HL-60/S4 (cell line): ENCODE measurements around the gene KCNIP4.

Experiments
- in situ Hi-C: fragments of 300-500 bp; cut with MboI; formaldehyde crosslinking; loops from 2 replicates; pipeline ENCODE4 v1.14.3; 2022; ENCODE audit warnings: low sequenced_read_pairs

KCNIP4 gene

DNA sequence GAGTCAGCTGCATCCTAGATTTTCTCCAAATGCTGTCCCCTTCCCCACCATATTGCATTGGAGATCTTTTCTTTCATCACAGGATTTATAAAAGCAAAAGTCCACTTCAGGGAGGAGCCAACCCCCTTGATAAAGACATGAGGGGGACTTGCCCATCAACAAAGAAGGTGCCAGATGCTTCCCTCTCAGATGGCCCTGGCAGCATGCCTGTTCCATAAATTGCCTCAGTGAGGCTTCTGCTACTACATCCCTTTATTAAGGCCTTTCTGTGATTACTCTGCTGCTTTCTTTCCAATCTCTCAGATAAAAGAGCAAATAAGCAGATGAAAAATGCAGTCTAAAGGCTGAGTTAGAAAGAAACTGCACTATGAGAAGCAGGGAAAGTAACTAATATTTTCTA, 736.7 kb downstream of the KCNIP4 start:
- in situ Hi-C loops = no loop called here

GRCh38 chr4:21209860-21210259, 738.7 kb downstream of the KCNIP4 start:
- in situ Hi-C loops = no loop called here

GRCh38 chr4:21205821-21206531, 742.6 kb downstream of the KCNIP4 start:
- in situ Hi-C loops = no loop called here

DNA sequence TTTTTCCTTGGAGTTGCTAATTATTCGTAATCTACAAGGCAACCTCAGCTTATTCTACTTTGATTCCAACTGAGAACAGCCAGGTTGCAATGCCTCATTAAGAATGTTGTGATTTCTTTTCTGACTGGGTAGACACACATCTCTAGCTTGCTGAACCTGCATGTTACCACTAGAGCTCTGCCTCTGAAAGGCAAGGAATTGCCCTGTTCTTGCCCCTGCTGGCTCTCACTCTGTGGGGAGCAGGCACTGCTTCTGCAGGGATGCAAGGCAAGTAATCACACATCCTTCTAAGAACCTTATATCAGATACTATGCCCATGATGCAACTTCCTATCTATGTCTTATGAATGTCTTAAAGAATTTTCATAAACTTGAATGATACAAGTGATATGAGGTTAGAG, 745.2 kb downstream of the KCNIP4 start:
- in situ Hi-C loops = no loop called here

GRCh38 chr4:21202959-21203358, 745.6 kb downstream of the KCNIP4 start:
- in situ Hi-C loops = no loop called here

GRCh38 chr4:21198683-21199082, 749.9 kb downstream of the KCNIP4 start:
- in situ Hi-C loops = no loop called here

DNA sequence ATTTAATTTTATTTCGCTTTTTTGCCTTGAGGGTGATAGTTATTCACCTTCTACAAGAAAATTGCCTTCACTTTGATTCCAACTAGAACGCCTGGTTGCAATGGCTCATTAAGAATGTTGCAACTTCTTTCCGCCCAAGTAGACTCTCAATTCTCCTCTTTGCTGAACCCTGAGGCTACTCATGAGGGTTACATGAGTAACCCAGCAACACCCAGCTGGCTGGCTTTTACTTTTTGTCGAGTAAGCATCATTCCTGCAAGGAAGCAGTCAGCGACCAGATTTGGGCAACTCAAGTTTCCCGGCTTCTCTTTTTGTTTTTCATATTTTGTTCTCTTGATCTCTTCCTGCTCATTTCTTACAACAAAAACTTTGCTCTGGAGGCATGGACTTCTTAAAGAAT, 752.9 kb downstream of the KCNIP4 start:
- in situ Hi-C loops = no loop called here

DNA sequence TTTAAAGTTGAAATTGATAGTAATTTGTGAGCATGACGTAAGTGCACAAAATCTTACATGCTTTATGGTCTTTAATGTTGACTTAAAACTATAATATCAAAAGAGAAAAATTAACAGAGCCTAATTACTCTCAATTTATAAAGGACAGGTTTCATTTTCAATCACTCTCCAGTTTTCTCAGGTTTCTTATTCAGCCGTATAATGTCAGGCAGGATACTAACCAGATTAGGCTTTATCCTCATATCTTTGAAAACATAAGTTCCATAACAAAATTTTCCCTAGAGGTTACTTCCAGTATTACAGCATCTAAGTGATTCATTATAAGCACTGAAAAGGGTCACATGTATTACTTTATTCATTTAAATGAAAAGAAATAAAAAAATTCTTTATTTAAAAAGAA, 756.2 kb downstream of the KCNIP4 start:
- in situ Hi-C loops = no loop called here

DNA sequence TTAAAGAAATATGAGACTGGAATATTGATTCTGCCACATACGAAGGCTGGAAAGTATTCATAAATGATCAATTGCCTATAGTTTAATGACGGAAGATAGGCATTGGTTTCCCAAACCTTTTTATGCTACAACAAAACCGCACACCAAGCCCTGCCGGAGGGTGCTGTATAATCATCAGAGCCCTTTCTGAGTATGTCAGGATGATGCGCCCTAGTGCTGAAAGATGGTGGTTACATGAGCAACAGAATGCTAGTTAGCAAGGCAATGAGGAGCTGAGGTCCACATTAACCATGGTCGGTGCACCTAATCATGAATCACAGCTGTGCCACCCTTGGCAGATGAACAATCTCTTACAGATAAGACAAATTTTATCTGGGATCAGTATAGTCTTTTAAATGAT, 757.3 kb downstream of the KCNIP4 start:
- in situ Hi-C loops = no loop called here

DNA sequence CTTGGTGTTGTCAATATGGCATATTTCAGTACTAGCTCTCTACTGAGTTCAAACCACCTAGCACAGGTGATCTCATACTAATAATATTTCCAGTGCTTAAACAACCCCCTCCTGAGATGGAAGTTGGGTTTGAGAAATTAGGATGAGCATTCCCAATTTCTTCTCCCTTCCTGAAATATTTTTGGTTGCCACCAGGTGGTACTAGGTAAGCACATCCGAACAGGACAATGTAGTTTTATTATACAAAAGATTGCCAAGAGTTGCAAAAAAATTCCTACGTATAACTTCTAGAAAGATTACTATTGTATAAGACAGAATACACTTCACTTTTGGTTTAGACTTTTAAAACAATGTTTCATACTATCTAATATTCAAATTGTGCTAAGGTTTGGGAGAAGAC, 763.8 kb downstream of the KCNIP4 start:
- in situ Hi-C loops = no loop called here

DNA sequence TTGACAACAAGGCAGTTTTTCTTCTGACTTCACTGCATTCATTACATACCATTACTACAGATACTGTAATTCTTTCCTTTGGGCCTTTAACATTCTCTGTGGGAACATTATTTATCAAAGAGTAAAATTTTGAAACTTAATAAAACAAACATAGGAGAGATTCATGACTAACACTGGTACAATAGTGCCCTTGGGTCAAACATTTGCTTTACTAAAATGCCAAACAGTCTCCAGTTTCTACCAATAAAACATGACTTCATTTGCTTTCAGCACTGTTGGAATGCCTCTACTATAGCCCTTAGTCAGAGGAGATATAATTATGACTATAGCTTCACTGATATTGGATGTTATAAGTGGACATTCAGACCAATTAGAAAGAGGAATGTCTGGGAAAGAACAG, 766.9 kb downstream of the KCNIP4 start:
- in situ Hi-C loops = no loop called here

GRCh38 chr4:21177871-21178270, 770.7 kb downstream of the KCNIP4 start:
- in situ Hi-C loops = no loop called here

GRCh38 chr4:21177092-21177491, 771.5 kb downstream of the KCNIP4 start:
- in situ Hi-C loops = no loop called here

GRCh38 chr4:21167711-21168110, 780.9 kb downstream of the KCNIP4 start:
- in situ Hi-C loops = no loop called here

DNA sequence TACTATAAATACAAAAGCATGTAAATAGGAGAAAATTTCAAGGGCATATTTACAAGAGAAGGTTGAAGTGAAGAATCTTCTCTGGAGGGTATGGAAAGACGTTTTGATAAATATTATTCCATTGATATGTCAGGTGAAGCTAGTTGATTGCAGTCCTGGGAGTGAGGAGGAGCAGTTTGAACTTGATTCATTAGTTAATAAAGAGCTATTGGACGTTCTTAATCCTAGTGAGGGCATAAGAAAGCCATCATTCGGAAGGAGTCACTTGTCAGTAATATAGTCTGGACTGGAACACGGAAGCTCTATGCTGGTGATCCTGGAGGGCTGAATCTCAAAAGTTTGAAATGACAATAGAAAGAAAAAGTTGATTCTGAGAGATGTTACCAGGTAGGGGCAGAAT, 793.2 kb downstream of the KCNIP4 start:
- in situ Hi-C loops = no loop called here

DNA sequence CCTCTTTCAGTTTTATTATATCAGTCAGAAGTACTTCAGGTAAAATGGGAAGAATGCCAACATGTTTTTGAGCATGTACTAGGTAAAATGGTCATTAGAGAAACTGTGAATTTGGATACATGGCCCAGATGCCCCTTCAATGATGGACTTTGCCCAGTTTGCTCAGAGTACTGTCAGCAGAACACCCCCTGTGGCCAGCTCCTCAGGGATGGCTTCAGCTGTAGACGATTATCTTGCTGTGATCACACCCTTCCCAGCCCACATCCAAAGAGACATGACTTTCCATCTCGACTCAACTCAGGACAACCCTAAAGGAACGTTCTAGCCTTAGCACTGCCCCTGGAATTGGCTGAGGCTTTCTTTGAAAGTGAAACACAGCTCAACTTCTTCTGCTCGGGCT, 809.2 kb downstream of the KCNIP4 start:
- in situ Hi-C loops = no loop called here

GRCh38 chr4:21136051-21136630, 812.4 kb downstream of the KCNIP4 start:
- in situ Hi-C loops = no loop called here

GRCh38 chr4:21134994-21135393, 813.6 kb downstream of the KCNIP4 start:
- in situ Hi-C loops = no loop called here

DNA sequence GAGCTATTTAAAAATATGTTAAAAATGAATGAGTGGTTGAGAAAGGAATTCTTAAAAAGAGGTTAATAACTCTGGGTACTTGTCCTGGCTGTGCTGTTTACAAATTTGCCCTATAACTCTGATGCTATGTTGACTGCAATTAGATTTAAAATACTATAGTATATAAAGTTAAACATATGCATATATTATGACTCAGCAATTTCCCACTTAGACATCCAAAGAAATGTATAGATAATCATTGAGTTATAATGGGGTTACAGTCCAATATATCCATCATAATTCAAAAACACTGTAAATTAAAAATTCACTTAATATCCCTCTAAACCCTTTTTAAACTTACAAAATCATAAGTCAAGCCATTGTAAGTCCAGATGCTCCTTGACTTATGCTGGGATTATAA, 818.0 kb downstream of the KCNIP4 start:
- in situ Hi-C loops = no loop called here

DNA sequence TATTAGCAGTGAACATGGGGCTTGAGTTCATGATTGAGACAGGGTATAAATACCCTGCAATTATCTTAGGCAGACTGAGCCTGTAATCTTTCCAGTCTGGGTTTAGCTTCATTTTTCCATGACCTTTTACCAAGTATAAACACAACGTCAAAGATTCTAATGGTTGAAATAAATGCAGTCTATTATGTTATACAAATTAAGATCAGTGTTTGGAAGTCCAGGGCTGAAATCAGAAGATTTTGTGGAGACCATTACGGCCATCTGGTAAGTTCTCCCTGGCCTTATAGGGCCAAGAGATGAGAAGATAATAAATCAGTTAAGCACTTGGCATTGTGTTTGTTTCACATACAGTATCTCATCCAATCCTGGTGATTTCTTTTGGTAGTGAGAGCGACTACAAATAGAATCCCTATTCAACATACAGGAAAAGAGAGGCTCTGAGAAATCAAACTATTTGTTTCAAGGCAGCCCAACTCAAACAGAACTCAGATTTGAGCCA, 822.5 kb downstream of the KCNIP4 start:
- in situ Hi-C loops = no loop called here

GRCh38 chr4:21118301-21118700, 830.3 kb downstream of the KCNIP4 start:
- in situ Hi-C loops = no loop called here

DNA sequence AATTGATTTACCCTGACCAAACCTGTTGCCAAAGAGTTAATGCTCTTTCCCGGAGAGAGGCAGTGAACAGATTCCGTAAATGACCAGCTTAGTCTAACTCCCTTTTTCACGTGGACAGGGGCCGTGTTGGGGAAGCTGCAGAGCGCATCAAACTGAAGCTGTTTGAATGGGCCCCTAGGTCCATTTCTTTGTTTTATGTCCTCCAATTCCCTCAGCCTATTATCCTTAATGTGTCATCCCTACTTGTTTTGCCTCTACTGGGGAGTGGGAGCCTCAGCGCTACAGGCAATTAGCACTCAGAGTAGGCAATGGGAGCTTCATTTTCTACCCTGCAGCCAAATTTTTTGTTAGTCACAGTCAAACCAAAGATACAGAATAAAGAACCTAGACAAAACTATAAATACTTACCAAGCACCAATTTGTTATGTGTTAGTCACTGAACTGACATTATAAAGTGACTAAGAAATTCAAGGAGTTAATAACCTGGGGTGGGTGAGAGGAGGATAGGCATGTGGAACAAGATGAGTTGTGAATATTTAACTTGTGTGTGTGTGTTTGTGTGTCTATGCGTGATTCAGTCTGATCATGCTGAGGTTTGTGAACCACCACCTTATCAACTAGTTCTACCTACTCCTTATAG, 830.9 kb downstream of the KCNIP4 start:
- in situ Hi-C loops = no loop called here
